Common myeloid progenitor, CD34-positive (primary cell): Measurements from ENCODE around the gene ARL16.
A peak's percentile ranks its signal among the peaks of the same experiment; 100 is the strongest.

Source experiments
- CTCF ChIA-PET: fragments of 350-600 bp; sonication (Branson Sonifier 250); formaldehyde crosslinking; loops from one replicate; lab custom pipeline; 2021; ENCODE audit warnings: antibody characterized with exemption; lab: Charles Lee
- POLR2A ChIA-PET: fragments of 350-600 bp; sonication (Branson Sonifier 250); formaldehyde crosslinking; loops from one replicate; lab custom pipeline; 2021; ENCODE audit warnings: antibody characterized with exemption; lab: Charles Lee
- DNase-seq, 3 donors: peaks; one replicate each; pipeline versions ENCODE4 v3.0.0 to v3.0.0-alpha.2; 2013
- H3K27ac ChIP-seq, 2 experiments: 1 replicate in 1 of 2; 2 replicates in 1 of 2; pipeline ENCODE4 v1.7.0; 2013; ENCODE audit warnings: inconsistent platforms in 2 of 2, low read length in 2 of 2, mild to moderate bottlenecking in 2 of 2, low read depth in 1 of 2, moderate library complexity in 1 of 2; ENCODE audit not compliant: severe bottlenecking in 2 of 2, insufficient read depth in 1 of 2, poor library complexity in 1 of 2
- H3K27me3 ChIP-seq, 5 experiments: replicated peaks in 2 of 5; 1 replicate in 3 of 5; 2 replicates in 2 of 5; pipeline versions ENCODE4 v1.6.1 to v1.7.0; 2013; ENCODE audit warnings: low read length in 4 of 5, mild to moderate bottlenecking in 2 of 5, moderate library complexity in 2 of 5, inconsistent platforms in 1 of 5; ENCODE audit not compliant: insufficient read depth in 5 of 5, control insufficient read depth in 4 of 5
- H3K36me3 ChIP-seq, 4 experiments: 1 replicate in 2 of 4; 2 replicates in 2 of 4; pipeline versions ENCODE4 v1.6.1 to v1.7.0; 2013; ENCODE audit warnings: low read length in 3 of 4, control low read depth in 1 of 4, mild to moderate bottlenecking in 1 of 4; ENCODE audit not compliant: control insufficient read depth in 4 of 4, insufficient read depth in 4 of 4
- H3K4me1 ChIP-seq, 4 experiments: 1 replicate in 3 of 4; 2 replicates in 1 of 4; pipeline versions ENCODE4 v1.6.1 to v1.7.1; 2013; ENCODE audit warnings: low read length in 3 of 4, mild to moderate bottlenecking in 3 of 4, control low read depth in 1 of 4, inconsistent platforms in 1 of 4, moderate library complexity in 1 of 4; ENCODE audit not compliant: control insufficient read depth in 4 of 4, insufficient read depth in 4 of 4; ENCODE audit errors: control extremely low read depth in 1 of 4
- H3K4me3 ChIP-seq, 7 experiments: 1 replicate in 4 of 7; 2 replicates in 3 of 7; pipeline versions ENCODE4 v1.5.1 to v1.7.0; 2013; ENCODE audit warnings: mild to moderate bottlenecking in 7 of 7, low read length in 6 of 7, moderate library complexity in 6 of 7, inconsistent platforms in 2 of 7, low read depth in 2 of 7, control low read depth in 1 of 7; ENCODE audit not compliant: insufficient read depth in 4 of 7, control insufficient read depth in 1 of 7; ENCODE audit errors: extremely low read depth in 1 of 7
- H3K9me3 ChIP-seq, 5 experiments: 1 replicate in 4 of 5; 2 replicates in 1 of 5; pipeline versions ENCODE4 v1.6.1 to v1.7.1; 2013; ENCODE audit warnings: low read length in 4 of 5, mild to moderate bottlenecking in 2 of 5, inconsistent platforms in 1 of 5, low read depth in 1 of 5, moderate library complexity in 1 of 5; ENCODE audit not compliant: control insufficient read depth in 4 of 5, insufficient read depth in 2 of 5; ENCODE audit errors: control extremely low read depth in 1 of 5
- WGBS: methylation state at CpG from one replicate; pipeline ENCODE4 v1.1.5; 2013; ENCODE audit not compliant: insufficient coverage; 5-methylcytosine and 5-hydroxymethylcytosine counted together

Gene ARL16

GRCh38 chr17:81722184-81723120 lies 38.9 kb upstream of the ARL16 start:
- POLR2A ChIA-PET, result no interaction called here
- peaks cover 0 to 10% (median 3%) of the 10 kb centered on the region in 4 experiments for H3K36me3 ChIP-seq
- peaks cover 0 to 16% (median 9%) of the 10 kb centered on the region in 4 experiments for H3K4me1 ChIP-seq
- H3K27ac ChIP-seq, result no peak overlapping the region
- no peak overlapping the region for H3K4me3 ChIP-seq
- H3K9me3 ChIP-seq, result no peaks in the 10 kb centered on the region
- CTCF ChIA-PET, result interaction anchor here (1.6 kb wide), 3 partner anchors 8 to 106 kb away, joined by 5 to 8 read pairs (median 6); no protein-coding TSS in a partner anchor
- whole genome bisulfite sequencing, result 56% methylated on average over 8 of the region's 10 CpGs
- peaks cover 0 to 13% (median 3%) of the 10 kb centered on the region in 5 experiments for H3K27me3 ChIP-seq
- peak; percentile 46 to 81 (median 79) for DNase-seq

GRCh38 chr17:81720267-81721071 lies 36.9 kb upstream of the ARL16 start:
- peaks cover 0 to 16% (median 9%) of the 10 kb centered on the region in 4 experiments for H3K4me1 ChIP-seq
- ChIA-PET CTCF (interaction anchor here (1.5 to 1.6 kb wide), 3 partner anchors 7 to 15 kb away, joined by 3 to 8 read pairs (median 6); no protein-coding TSS in a partner anchor), POLR2A (no interaction called here)
- DNase-seq, result no peak
- H3K4me3 ChIP-seq, result no peak overlapping the region
- peaks cover 0 to 21% (median 3%) of the 10 kb centered on the region in 4 experiments for H3K36me3 ChIP-seq
- WGBS, result 91% methylated on average over 30 of the region's 33 CpGs
- peaks cover 0 to 13% (median 3%) of the 10 kb centered on the region in 5 experiments for H3K27me3 ChIP-seq
- H3K27ac ChIP-seq, result no peak overlapping the region
- no peaks in the 10 kb centered on the region for H3K9me3 ChIP-seq

DNA sequence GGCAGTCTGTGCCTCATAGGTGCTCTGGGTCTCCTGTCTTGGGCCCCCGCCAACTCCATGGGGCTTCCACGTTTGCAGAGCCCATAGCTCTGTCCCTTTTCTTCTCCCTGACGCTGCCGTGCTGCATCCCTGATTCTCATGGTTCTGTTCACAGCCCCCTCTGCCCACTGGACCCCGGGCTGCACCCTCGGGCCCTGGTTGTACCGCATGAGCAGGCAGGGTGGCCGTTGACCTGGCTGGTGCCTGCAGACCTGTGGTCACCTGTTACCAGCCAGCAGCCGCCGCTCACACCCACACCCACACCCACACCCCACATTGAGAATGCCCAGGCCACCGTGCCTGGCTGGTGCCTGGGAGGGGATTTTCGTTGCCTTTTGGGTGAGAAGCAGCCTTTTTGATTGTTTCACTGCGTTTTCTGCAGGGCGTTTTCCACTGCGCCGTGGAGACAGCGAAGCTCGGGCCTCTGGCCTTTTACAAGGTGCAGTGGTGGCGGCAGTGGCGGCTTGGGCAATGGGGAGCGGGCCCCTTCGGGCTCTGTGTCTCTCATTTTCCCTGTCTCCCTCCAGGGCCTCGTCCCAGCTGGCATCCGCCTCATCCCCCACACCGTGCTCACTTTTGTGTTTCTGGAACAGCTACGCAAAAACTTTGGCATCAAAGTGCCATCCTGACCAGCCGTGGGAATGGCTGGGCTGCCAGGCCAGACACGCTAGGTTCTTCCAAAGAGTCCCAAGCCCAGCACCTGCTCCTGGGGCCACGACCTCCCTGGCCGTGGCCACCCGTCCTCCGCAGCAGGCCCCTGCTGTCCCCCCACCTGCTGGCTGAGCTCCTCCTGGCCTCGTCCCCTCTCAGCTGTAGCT lies 36.0 kb upstream of the ARL16 start:
- CTCF ChIA-PET, result interaction anchor here (1.5 kb wide), 1 partner anchor 15 kb away, joined by 3 read pairs; no protein-coding TSS in a partner anchor
- 96% methylated on average over 24 of the region's 33 CpGs for WGBS
- peaks cover 0 to 12% (median 0%) of the 10 kb centered on the region in 5 experiments for H3K27me3 ChIP-seq

DNA sequence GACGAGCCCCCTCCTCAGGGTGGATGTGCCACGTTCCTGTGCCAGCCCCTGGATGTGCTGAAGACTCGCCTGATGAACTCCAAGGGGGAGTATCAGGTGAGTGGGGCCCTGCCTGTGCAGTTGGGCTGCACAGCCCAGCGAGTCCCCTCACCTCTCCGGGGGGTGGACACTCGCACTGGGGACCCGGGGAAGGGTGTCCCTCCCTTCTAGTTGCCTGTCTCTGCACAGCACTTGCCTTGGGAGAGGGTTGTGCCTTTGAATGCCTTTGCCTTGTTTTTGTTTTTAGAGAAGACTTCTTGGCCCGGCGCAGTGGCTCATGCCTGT lies 34.1 kb upstream of the ARL16 start:
- Histone ChIP-seq H3K27ac (no peak overlapping the region), H3K9me3 (no peaks in the 10 kb centered on the region), H3K27me3 (no peaks in the 10 kb centered on the region), H3K4me3 (no peak overlapping the region), H3K36me3 (peaks cover 0 to 26% (median 3%) of the 10 kb centered on the region in 4 experiments), H3K4me1 (peaks cover 0 to 32% (median 13%) of the 10 kb centered on the region in 4 experiments)
- DNase-seq, result no peak
- WGBS, result over 99% methylated on average over 9 of the region's 9 CpGs
- POLR2A ChIA-PET, result interaction anchor here (0.7 kb wide), 1 partner anchor 189 kb away, joined by 3 read pairs; no protein-coding TSS in a partner anchor
- CTCF ChIA-PET, result interaction anchor here (1.3 kb wide), 1 partner anchor 11 kb away, joined by 3 read pairs; no protein-coding TSS in a partner anchor

More for the DNA sequence above, 36.0 kb upstream of the ARL16 start:
- Histone ChIP-seq H3K36me3 (peaks cover 0 to 23% (median 3%) of the 10 kb centered on the region in 4 experiments), H3K9me3 (no peaks in the 10 kb centered on the region), H3K27ac (no peak overlapping the region), H3K4me3 (no peak overlapping the region), H3K4me1 (peaks cover 0 to 16% (median 9%) of the 10 kb centered on the region in 4 experiments)
- POLR2A ChIA-PET, result no interaction called here
- no peak for DNase-seq

GRCh38 chr17:81717049-81717765 lies 33.6 kb upstream of the ARL16 start:
- POLR2A ChIA-PET, result interaction anchor here (0.7 kb wide), 1 partner anchor 189 kb away, joined by 3 read pairs; no protein-coding TSS in a partner anchor

GRCh38 chr17:81716674-81716996 lies 33.0 kb upstream of the ARL16 start:
- H3K4me1 ChIP-seq, result peaks cover 0 to 30% (median 15%) of the 10 kb centered on the region in 4 experiments
- no peaks in the 10 kb centered on the region for H3K9me3 ChIP-seq
- H3K36me3 ChIP-seq, result peaks cover 0 to 26% (median 3%) of the 10 kb centered on the region in 4 experiments
- no peaks in the 10 kb centered on the region for H3K27me3 ChIP-seq
- ChIA-PET POLR2A (no interaction called here), CTCF (interaction anchor here (1.3 kb wide), 1 partner anchor 10 kb away, joined by 3 read pairs; no protein-coding TSS in a partner anchor)
- DNase-seq, result no peak
- WGBS, result over 99% methylated on average over 12 of the region's 12 CpGs
- no peak overlapping the region for H3K27ac ChIP-seq
- no peak overlapping the region for H3K4me3 ChIP-seq

More at GRCh38 chr17:81717049-81717765, 33.6 kb upstream of the ARL16 start:
- 96% methylated on average over 22 of the region's 25 CpGs for WGBS
- H3K4me3 ChIP-seq, result no peak overlapping the region
- peaks cover 0 to 26% (median 3%) of the 10 kb centered on the region in 4 experiments for H3K36me3 ChIP-seq
- no peak overlapping the region for H3K27ac ChIP-seq
- no peaks in the 10 kb centered on the region for H3K9me3 ChIP-seq
- H3K27me3 ChIP-seq, result no peaks in the 10 kb centered on the region
- no peak for DNase-seq
- H3K4me1 ChIP-seq, result peaks cover 0 to 30% (median 14%) of the 10 kb centered on the region in 4 experiments
- CTCF ChIA-PET, result interaction anchor here (1.3 kb wide), 1 partner anchor 10 kb away, joined by 3 read pairs; no protein-coding TSS in a partner anchor
